ENCODE data around the gene CARHSP1.

The CARHSP1 gene

GRCh38 chr16:8901320-8901861 is 32.6 kb upstream of the CARHSP1 start:
- ATAC-seq (replicated peaks), result no peak
- no peak for DNase-seq
- Mint-ChIP-seq H3K36me3 (peaks cover 48 to 75% of the 10 kb centered on the region in 2 donors), H3K27ac (peak overlapping the region; percentile 31), H3K4me1 (peaks cover 5 to 11% of the 10 kb centered on the region in 2 donors), H3K27me3 (no peaks in the 10 kb centered on the region), H3K9me3 (no peaks in the 10 kb centered on the region), H3K4me3 (no peak overlapping the region)

- peaks cover 45 to 70% of the 10 kb centered on the region in 2 donors for H3K36me3 Mint-ChIP-seq
Observed at GRCh38 chr16:8900343-8900742, 31.5 kb upstream of the CARHSP1 start.

GRCh38 chr16:8899709-8900317 is 31.0 kb upstream of the CARHSP1 start:
- no peak for DNase-seq
- Mint-ChIP-seq H3K9me3 (no peaks in the 10 kb centered on the region), H3K36me3 (peaks cover 44 to 71% of the 10 kb centered on the region in 2 donors), H3K4me3 (no peak overlapping the region), H3K4me1 (peaks cover 4 to 12% of the 10 kb centered on the region in 2 donors), H3K27ac (peak overlapping the region; percentile 51), H3K27me3 (no peaks in the 10 kb centered on the region)
- ATAC-seq (replicated peaks), result peak; percentile 41 to 43

More at GRCh38 chr16:8900343-8900742, 31.5 kb upstream of the CARHSP1 start:
- Mint-ChIP-seq H3K27me3 (no peaks in the 10 kb centered on the region), H3K4me3 (no peak overlapping the region), H3K9me3 (no peaks in the 10 kb centered on the region), H3K4me1 (peaks cover 5 to 11% of the 10 kb centered on the region in 2 donors), H3K27ac (peak overlapping the region; percentile 51)
- ATAC-seq (replicated peaks) (no peak), DNase-seq (no peak)

GRCh38 chr16:8898660-8899318 is 30.0 kb upstream of the CARHSP1 start:
- Mint-ChIP-seq H3K36me3 (peaks cover 51 to 74% of the 10 kb centered on the region in 2 donors), H3K4me1 (peaks cover 7 to 23% of the 10 kb centered on the region in 2 donors), H3K9me3 (no peaks in the 10 kb centered on the region), H3K27me3 (no peaks in the 10 kb centered on the region), H3K27ac (peak overlapping the region; percentile 65), H3K4me3 (peak overlapping the region in 1 of 2 donors; percentile 25)
- no peak for DNase-seq
- peak; percentile 57 to 59 for ATAC-seq (replicated peaks)

- Mint-ChIP-seq H3K9me3 (no peaks in the 10 kb centered on the region), H3K36me3 (peaks cover 67 to 83% of the 10 kb centered on the region in 2 donors), H3K4me1 (peaks cover 32 to 59% of the 10 kb centered on the region in 2 donors), H3K27ac (peak overlapping the region; percentile 99), H3K4me3 (peak overlapping the region in 1 of 2 donors; percentile 44), H3K27me3 (no peaks in the 10 kb centered on the region)
- DNase-seq (no peak), ATAC-seq (replicated peaks) (no peak)
Observed at GRCh38 chr16:8894736-8895334, 26.0 kb upstream of the CARHSP1 start.

- H3K4me3 Mint-ChIP-seq, result peak overlapping the region in 1 of 2 donors; percentile 44
- peak overlapping the region; percentile 99 for H3K27ac Mint-ChIP-seq
- DNase-seq (no peak), ATAC-seq (replicated peaks) (no peak)
- H3K27me3 Mint-ChIP-seq, result no peaks in the 10 kb centered on the region
- no peaks in the 10 kb centered on the region for H3K9me3 Mint-ChIP-seq
- peaks cover 65 to 76% of the 10 kb centered on the region in 2 donors for H3K36me3 Mint-ChIP-seq
- H3K4me1 Mint-ChIP-seq, result peaks cover 31 to 63% of the 10 kb centered on the region in 2 donors
Observed at GRCh38 chr16:8893976-8894690, 25.3 kb upstream of the CARHSP1 start.

GRCh38 chr16:8893426-8893825 is 24.6 kb upstream of the CARHSP1 start:
- DNase-seq, result no peak
- peak overlapping the region; percentile 99 for H3K27ac Mint-ChIP-seq

GRCh38 chr16:8892101-8892575 is 23.3 kb upstream of the CARHSP1 start:
- peak; percentile 61 to 66 for ATAC-seq (replicated peaks)

More at GRCh38 chr16:8893426-8893825, 24.6 kb upstream of the CARHSP1 start:
- Mint-ChIP-seq H3K9me3 (no peaks in the 10 kb centered on the region), H3K4me1 (peaks cover 31 to 61% of the 10 kb centered on the region in 2 donors), H3K27me3 (no peaks in the 10 kb centered on the region), H3K4me3 (peak overlapping the region; percentile 1 to 43), H3K36me3 (peaks cover 61 to 73% of the 10 kb centered on the region in 2 donors)
- no peak for ATAC-seq (replicated peaks)

GRCh38 chr16:8890549-8890921 is 21.7 kb upstream of the CARHSP1 start:
- peaks cover 49 to 87% of the 10 kb centered on the region in 2 donors for H3K4me1 Mint-ChIP-seq
- no peaks in the 10 kb centered on the region for H3K9me3 Mint-ChIP-seq
- ATAC-seq (replicated peaks) (no peak), DNase-seq (no peak)
- peaks cover 4 to 5% of the 10 kb centered on the region in 2 donors for H3K27me3 Mint-ChIP-seq
- H3K27ac Mint-ChIP-seq, result peak overlapping the region; percentile 99
- peak overlapping the region in 1 of 2 donors; percentile 46 for H3K4me3 Mint-ChIP-seq
- H3K36me3 Mint-ChIP-seq, result peaks cover 66 to 73% of the 10 kb centered on the region in 2 donors

More at GRCh38 chr16:8892101-8892575, 23.3 kb upstream of the CARHSP1 start:
- H3K27me3 Mint-ChIP-seq, result no peaks in the 10 kb centered on the region
- peak overlapping the region; percentile 99 for H3K27ac Mint-ChIP-seq
- peaks cover 62 to 71% of the 10 kb centered on the region in 2 donors for H3K36me3 Mint-ChIP-seq
- peak overlapping the region; percentile 76 to 81 for H3K4me3 Mint-ChIP-seq
- H3K9me3 Mint-ChIP-seq, result no peaks in the 10 kb centered on the region
- peaks cover 36 to 71% of the 10 kb centered on the region in 2 donors for H3K4me1 Mint-ChIP-seq
- peak; percentile 72 for DNase-seq

- H3K27me3 Mint-ChIP-seq, result peaks cover 6% of the 10 kb centered on the region in 2 donors
- no peaks in the 10 kb centered on the region for H3K9me3 Mint-ChIP-seq
- DNase-seq (no peak), ATAC-seq (replicated peaks) (no peak)
- no peak overlapping the region for H3K4me3 Mint-ChIP-seq
- H3K27ac Mint-ChIP-seq, result peak overlapping the region; percentile 99
- H3K36me3 Mint-ChIP-seq, result peaks cover 63 to 72% of the 10 kb centered on the region in 2 donors
- H3K4me1 Mint-ChIP-seq, result peaks cover 54 to 92% of the 10 kb centered on the region in 2 donors
Observed at GRCh38 chr16:8889893-8890548, 21.2 kb upstream of the CARHSP1 start.

GRCh38 chr16:8888951-8889892 is 20.4 kb upstream of the CARHSP1 start:
- Mint-ChIP-seq H3K9me3 (no peaks in the 10 kb centered on the region), H3K4me1 (peaks cover 50 to 85% of the 10 kb centered on the region in 2 donors), H3K4me3 (peak overlapping the region in 1 of 2 donors; percentile 46), H3K36me3 (peaks cover 55 to 64% of the 10 kb centered on the region in 2 donors), H3K27me3 (peaks cover 6% of the 10 kb centered on the region in 2 donors), H3K27ac (peak overlapping the region; percentile 99)
- DNase-seq (no peak), ATAC-seq (replicated peaks) (no peak)

- no peaks in the 10 kb centered on the region for H3K9me3 Mint-ChIP-seq
- peaks cover 6 to 10% of the 10 kb centered on the region in 2 donors for H3K27me3 Mint-ChIP-seq
- peak overlapping the region; percentile 38 for H3K27ac Mint-ChIP-seq
- DNase-seq (no peak), ATAC-seq (replicated peaks) (no peak)
- H3K36me3 Mint-ChIP-seq, result peaks cover 44 to 53% of the 10 kb centered on the region in 2 donors
- H3K4me3 Mint-ChIP-seq, result no peak overlapping the region
- peaks cover 44 to 73% of the 10 kb centered on the region in 2 donors for H3K4me1 Mint-ChIP-seq
Observed at GRCh38 chr16:8887952-8888560, 19.2 kb upstream of the CARHSP1 start.

All from stimulated activated naive B cell treated with anti-CD40 and anti-IgM and Interleukin-4, amounts not matched to agents 10 μg/mL and 1 μg/mL and 100 μg/mL, for 72 hours (primary cell).